Measurements from ENCODE around the gene ANO2.
A peak's percentile ranks its signal among the peaks of the same experiment; 100 is the strongest.

Gene ANO2
- 0 to 0.12 (median 0) reads per million in 4 donors for total RNA-seq

- DNase-seq = no peak
Measured at GRCh38 chr12:5945071-5946008, at the start of gene ANO2. Gene ANO2 (minus strand): TSS chr12:5945259. CDS start chr12:5945217, 42 bp downstream.

GRCh38 chr12:5989621-5990020, 44.6 kb upstream of the ANO2 start:
- no peak for DNase-seq

GRCh38 chr12:5988659-5989116, 43.6 kb upstream of the ANO2 start:
- DNase-seq = peak; percentile 26 to 58 (median 55)

DNA sequence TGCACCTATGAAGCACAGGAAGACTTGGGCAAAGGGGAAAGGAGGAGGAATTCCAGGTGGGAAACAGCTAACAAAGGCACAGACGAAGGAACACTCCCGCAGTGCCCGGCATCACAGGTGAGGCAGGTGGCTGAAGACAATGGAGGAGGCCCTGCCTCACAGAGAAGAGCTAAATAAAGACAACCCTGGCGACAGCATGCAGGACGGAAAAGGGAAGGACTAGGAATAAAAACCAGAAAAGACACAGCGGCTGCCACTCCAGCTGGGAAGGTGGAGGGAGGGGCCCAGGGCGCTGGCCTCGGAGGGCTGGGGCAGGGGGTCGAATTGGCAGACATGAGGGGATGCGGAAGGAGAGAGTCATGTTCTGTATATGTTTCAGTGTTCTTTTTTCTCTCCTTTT, 43.0 kb upstream of the ANO2 start:
- no peak for DNase-seq

DNA sequence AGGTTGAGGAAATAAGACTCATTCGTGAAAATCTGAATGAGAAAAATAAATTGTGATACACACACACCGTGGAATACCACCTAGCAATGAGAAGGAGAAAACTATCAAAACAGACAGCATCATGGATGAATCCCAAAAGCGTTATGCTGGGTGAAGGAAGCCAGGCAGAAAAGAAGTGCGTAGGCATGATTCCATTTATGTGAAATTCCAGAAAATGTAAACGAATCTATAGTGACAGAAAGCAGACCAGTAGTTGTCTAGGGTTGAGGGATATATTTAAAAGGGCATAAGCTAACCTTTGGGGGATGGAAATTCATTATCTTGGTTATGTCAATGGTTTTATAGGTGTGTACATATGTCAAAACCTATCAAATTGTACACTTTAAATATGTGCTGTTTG, 42.5 kb upstream of the ANO2 start:
- DNase-seq = no peak

DNA sequence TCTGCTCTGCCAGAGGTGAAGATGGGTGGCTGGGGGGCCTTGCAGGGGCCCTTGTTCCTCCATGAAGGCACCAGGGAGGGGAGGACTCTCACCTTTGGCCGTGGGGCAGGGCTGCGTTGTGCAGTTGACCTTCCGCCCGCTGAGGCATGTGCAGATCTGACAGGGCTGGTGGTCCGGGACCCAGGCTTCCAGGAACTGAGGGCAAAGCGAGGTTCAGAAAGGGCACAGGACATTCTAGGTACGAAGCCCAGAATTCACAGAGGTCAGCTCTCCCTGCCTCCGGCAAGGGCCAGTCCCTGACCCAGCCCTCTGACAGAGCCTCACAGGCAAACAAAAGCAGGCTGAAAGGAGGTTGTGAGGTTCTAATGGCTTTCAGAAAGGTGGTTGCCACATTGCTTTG, 40.4 kb upstream of the ANO2 start:
- DNase-seq = no peak

- no peak for DNase-seq
Measured at GRCh38 chr12:5984873-5985272, 39.8 kb upstream of the ANO2 start.

DNA sequence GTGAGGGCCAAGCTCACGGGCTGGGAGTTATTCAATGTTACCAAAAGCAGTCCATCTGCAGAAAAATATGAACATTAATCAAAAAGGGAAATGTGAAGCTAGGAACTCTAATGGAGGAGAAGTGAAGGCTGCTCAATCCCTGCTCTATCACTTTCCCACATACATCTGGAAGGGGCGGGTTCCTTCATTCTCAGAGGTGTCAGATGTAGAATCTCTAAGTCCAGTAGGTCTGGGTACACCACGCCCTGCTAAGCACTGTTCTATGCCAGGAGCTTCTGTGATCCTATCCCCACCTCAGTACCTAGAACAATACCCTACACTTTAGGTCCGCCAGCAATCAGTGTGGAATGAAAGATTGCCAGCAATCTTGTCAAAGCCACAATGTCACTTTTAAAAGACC, 37.0 kb upstream of the ANO2 start:
- no peak for DNase-seq

DNA sequence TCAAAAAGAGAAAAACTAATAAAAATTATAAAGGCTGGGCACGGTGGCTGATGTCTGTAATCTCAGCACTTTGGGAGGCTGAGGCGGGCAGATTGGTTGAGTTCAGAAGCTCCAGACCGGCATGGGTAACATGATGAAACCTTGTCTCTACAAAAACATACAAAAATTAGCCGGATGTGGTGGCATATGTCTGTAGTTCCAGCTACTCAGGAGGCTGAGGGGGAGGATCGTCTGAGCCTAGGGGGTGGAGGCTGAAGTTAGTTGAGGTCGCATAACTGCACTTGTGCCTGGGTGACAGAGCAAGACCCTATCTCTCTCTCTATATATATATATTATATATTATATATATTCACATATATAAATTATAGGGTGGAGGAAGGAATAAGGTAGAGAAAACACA, 32.5 kb upstream of the ANO2 start:
- DNase-seq = no peak

DNA sequence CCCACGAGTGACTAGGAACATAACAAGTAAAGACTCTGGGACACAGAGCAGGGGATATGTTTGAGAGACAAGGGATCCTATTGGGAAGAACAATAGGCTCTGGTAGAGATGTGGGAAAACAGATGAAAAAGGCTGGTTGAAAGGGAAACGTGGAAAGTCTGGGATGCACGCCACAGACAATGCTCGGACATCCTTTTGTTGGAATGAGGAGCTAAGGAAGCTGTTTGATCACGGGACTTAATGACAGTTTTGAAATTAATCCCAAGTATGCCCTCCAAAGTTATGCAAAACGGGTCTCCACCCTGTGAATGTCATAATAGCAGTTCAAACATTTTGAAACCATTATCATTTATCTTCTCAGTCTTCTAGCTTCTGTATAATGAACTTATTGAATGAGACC, 31.7 kb upstream of the ANO2 start:
- DNase-seq = no peak

DNA sequence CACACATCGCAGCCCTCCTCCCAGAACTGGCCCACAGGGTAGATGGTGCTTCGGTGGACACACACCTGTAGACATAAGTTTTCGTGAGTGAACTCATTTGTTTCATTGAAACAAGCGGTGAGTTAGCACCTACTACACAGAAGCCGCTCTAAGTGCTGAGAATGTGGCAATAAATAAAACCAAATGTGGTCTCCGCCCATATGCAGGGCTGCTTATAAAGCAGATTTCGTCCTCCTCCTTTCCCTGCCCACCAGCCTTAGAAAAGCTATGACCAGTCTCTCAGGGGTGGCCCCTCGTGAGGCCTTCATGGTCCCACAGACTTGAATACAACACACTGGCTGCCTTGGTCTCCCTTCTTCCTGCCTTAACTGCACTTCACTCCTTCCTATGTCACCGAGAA, 31.1 kb upstream of the ANO2 start:
- DNase-seq = no peak

- no peak for DNase-seq
Measured at GRCh38 chr12:5973461-5974115, 28.5 kb upstream of the ANO2 start.

DNA sequence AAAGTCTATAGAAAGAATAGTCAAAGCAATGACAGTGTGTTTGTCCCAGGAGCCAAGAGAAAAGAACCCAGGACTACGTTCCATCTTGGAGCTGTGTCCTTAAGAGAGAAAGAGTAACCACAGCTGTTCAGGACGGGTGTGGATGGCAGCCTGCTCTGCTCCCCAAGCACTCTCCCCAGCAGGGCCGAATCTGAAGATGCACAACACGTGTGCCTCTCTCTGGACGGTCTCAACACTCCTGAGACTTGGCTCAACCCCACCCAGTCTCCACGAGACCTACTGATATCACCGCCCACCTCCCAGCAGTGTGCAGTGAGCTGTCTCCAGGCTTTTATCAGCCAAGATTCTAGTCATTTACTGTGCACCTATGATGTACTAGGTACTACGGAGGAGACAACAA, 27.3 kb upstream of the ANO2 start:
- no peak for DNase-seq

- DNase-seq = no peak
Measured at GRCh38 chr12:5971194-5971850, 26.3 kb upstream of the ANO2 start.

GRCh38 chr12:5969974-5970690, 25.1 kb upstream of the ANO2 start:
- no peak for DNase-seq

DNA sequence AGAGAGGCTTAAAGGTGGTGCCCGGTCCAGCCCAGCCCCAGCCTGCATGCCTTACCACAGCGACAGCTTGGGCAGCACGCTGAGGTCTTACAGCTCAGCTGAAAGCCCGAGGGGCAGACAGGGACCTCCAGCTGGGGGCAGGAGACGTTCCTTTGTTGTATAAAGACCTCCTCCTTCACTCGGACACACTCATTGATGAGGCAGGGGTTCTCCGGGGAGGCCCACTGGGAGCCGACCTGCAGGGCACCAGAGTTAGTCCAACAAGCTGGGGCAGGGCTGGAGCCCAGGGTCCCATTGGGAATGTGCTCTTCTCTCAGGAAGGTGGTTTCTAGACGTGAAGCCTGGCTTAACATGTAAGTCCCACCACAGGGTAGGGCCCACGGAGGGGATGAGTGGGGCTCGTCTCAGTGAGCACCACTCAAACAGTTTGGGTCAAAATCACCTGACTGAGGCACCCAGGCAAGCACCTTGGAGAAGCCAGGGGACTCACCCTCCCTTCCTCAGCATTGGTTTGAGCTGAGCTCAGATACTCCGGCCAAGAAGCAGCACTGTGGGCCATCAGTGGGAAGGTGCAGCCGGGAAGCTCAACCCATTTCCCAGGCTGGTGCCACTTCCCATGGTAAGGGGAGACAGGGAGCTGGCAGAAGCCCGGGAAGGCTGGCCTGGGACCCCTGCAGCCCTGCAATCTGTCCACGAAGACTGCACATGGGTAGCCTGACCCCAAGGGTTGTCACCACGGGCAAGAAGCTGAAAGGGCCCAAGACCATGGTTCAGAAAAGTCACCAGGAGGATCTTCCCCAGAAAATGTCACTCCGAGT, 24.3 kb upstream of the ANO2 start:
- no peak for DNase-seq

DNA sequence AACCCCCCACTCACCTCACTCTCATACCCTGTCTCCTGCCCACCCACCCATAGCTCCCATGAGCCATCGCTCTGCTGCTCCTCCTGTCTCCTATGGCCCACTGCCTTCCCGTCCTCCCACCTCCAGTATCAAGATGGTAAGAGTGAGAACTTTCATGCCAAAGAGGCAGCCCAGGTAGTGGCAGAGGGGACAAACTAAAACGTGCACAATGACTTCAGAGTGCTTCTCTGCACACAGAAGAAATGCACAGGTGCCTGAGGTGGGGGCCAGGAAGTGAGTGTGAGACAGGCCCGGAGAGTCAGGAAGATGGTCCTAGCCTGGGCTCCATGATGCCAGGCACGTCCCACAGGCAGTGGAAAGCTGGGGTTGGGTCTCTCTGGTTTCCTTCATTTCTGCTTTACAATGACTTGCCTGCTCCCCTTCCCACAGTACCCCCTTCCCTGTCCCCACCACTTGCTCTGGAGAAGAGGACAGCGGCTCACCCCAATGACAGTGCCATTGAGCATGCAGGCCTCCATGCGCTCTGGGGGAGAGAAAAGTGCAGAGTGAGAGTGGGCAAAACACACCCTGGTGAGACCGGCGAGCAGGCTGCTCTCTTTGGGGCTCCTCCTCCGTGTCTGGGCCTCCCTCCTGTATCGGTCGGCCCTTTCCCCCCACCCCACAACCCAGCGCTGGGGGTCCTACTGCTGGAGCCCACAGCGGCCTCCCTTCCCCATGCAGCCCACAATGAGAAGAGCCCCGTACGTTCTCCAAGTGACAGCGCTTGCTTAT, 22.8 kb upstream of the ANO2 start:
- DNase-seq = no peak

- no peak for DNase-seq
Measured at GRCh38 chr12:5966486-5967095, 21.5 kb upstream of the ANO2 start.

DNA sequence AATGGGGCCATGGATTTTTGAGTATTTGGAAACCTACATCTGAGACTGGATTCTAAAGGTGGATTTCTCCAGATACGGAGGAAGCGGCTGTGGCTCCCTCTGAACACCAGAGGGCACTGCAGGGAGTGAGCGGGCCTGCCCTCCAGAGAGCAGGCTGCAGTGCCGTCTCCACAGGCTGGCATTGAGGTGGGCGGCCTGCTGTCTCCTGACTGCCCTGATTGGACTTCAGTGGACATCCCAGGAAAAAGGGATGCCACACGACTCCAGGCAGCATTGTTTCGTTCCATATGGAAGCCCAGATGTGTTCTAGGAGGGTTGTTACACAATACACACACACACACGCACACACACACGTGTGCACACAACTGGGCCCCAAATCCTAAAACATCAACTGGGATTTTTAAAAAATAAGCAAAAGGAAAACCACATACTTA, 20.9 kb upstream of the ANO2 start:
- DNase-seq = peak in 3 of 5 donors; percentile 18 to 33 (median 32)
